Ammon's horn (tissue), 1 donor: ENCODE data around the gene ADGRD1.
"Not testable (repeated sequence)": the region's sequence is repeated elsewhere in the genome, so short reads cannot be mapped to it uniquely, and the experiment has no call there.

Source experiments
- DNase-seq: peaks from one replicate; pipeline ENCODE4 v3.0.0-alpha.2; 2016; ENCODE audit warnings: low spot score

The ADGRD1 gene

GRCh38 chr12:130987151-130987931, 33.6 kb downstream of the ADGRD1 start:
- no peak for DNase-seq

- no peak for DNase-seq
Observed at GRCh38 chr12:130988261-130988660, 34.6 kb downstream of the ADGRD1 start.

- DNase-seq: no peak
Observed at GRCh38 chr12:130988751-130989150, 35.0 kb downstream of the ADGRD1 start.

- no peak for DNase-seq
Observed at GRCh38 chr12:130989391-130989790, 35.7 kb downstream of the ADGRD1 start.

- no peak for DNase-seq
Observed at GRCh38 chr12:130990034-130990433, 36.3 kb downstream of the ADGRD1 start.

GRCh38 chr12:130992448-130992847, 38.7 kb downstream of the ADGRD1 start:
- DNase-seq: no peak

- DNase-seq: no peak
Observed at GRCh38 chr12:130992979-130993538, 39.4 kb downstream of the ADGRD1 start.

GRCh38 chr12:130993759-130994670, 40.3 kb downstream of the ADGRD1 start:
- DNase-seq: no peak

- DNase-seq: no peak
Observed at GRCh38 chr12:130994821-130995375, 41.2 kb downstream of the ADGRD1 start.

- DNase-seq: not testable (repeated sequence)
Observed at GRCh38 chr12:130995386-130995969, 41.8 kb downstream of the ADGRD1 start.

- DNase-seq: no peak
Observed at GRCh38 chr12:130998136-130998535, 44.4 kb downstream of the ADGRD1 start.

- no peak for DNase-seq
Observed at GRCh38 chr12:131000000-131000486, 46.3 kb downstream of the ADGRD1 start.

- DNase-seq: no peak
Observed at GRCh38 chr12:131001493-131001892, 47.8 kb downstream of the ADGRD1 start.

- DNase-seq: no peak
Observed at GRCh38 chr12:131002216-131002631, 48.5 kb downstream of the ADGRD1 start.

- DNase-seq: no peak
Observed at GRCh38 chr12:131003036-131003715, 49.5 kb downstream of the ADGRD1 start.

GRCh38 chr12:131003716-131004045, 50.0 kb downstream of the ADGRD1 start:
- DNase-seq: no peak

- no peak for DNase-seq
Observed at GRCh38 chr12:131004166-131004565, 50.5 kb downstream of the ADGRD1 start.

- no peak for DNase-seq
Observed at GRCh38 chr12:131005161-131006035, 51.7 kb downstream of the ADGRD1 start.

GRCh38 chr12:131006036-131006735, 52.5 kb downstream of the ADGRD1 start:
- DNase-seq: no peak
